Astrocyte of the hippocampus (primary cell): ENCODE results near the gene HSD3B7.

ENCODE experiments used
- DNase-seq: peaks from one replicate; pipeline ENCODE4 v3.0.0; 2011; ENCODE audit warnings: low read depth, low spot score

HSD3B7 gene

GRCh38 chr16:30956601-30957455, 28.2 kb upstream of the HSD3B7 start:
- DNase-seq, result peak; percentile 92

- DNase-seq, result peak; percentile 97
Measured at GRCh38 chr16:30957456-30958174, 27.4 kb upstream of the HSD3B7 start, which contains the start of gene SETD1A. TSS of gene SETD1A (plus strand) at chr16:30957754. CDS start at chr16:30958732, 978 bp downstream.

GRCh38 chr16:30958175-30959079, 26.6 kb upstream of the HSD3B7 start:
- DNase-seq, result peak; percentile 77

- DNase-seq, result no peak
Measured at GRCh38 chr16:30961384-30961783, 23.6 kb upstream of the HSD3B7 start.

DNA sequence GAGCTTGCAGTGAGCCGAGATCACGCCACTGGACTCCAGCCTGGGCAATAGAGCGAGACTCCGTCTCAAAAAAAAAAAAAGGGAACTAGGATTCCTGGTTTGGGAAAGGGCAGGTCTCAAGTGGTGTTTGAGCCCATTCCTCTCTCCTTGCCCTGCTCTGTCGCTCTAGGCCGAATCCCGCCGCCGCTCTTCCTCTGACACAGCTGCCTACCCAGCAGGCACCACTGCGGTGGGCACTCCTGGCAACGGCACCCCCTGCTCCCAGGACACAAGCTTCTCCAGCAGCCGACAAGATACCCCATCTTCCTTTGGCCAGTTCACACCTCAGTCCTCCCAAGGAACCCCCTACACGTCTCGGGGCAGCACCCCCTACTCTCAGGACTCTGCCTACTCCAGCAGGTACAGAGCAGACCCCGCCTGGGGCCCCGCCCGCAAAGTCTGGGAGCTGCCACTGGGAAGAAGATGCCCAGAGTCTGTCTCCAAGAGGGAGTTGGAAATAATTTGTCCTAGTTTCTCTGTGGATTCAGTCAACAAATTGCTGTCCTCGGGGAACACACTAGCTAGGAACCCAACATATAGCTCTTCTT, 21.0 kb upstream of the HSD3B7 start:
- DNase-seq, result no peak

GRCh38 chr16:30964574-30965226, 20.3 kb upstream of the HSD3B7 start:
- DNase-seq, result no peak

- DNase-seq, result no peak
Measured at GRCh38 chr16:30965436-30965835, 19.6 kb upstream of the HSD3B7 start.

DNA sequence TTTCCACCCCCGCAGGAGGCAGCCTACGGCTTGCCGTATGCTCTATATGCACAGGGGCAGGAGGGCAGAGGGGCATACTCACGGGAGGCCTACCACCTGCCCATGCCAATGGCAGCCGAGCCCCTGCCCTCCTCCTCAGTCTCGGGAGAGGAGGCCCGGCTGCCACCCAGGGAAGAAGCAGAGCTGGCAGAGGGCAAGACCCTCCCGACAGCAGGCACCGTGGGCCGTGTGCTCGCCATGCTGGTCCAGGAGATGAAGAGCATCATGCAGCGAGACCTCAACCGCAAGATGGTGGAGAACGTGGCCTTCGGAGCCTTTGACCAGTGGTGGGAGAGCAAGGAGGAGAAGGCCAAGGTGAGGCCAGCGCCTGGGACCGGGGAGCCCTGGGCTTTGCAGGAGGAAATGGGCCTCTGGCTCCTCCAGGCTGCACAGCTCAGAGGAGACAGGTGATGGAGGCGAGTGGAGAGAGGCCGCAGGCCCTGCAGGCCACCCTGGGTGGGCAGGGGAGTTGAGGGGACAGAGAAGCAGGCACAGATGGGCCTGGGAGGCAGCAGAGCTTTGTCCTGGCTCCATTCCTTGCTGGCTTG, 18.9 kb upstream of the HSD3B7 start:
- DNase-seq, result no peak

DNA sequence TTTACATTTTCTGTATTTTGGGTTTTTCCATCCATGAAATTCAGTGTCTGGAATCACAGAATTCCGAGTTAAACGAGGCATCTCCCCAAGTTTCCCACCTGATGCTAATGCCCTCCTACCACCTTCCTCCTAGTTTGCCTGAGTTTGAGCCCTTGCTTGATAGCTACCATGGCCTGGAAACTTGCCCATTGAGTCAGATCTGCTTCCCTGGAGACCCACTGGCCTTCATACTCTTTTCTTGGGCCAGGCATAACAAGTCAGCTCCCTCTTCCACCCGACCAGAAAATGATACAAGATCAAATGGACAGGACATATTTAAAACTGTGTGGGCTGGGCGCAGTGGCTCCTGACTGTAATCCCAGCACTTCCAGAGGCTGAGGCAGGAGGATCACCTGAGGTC, 17.2 kb upstream of the HSD3B7 start:
- DNase-seq, result no peak

DNA sequence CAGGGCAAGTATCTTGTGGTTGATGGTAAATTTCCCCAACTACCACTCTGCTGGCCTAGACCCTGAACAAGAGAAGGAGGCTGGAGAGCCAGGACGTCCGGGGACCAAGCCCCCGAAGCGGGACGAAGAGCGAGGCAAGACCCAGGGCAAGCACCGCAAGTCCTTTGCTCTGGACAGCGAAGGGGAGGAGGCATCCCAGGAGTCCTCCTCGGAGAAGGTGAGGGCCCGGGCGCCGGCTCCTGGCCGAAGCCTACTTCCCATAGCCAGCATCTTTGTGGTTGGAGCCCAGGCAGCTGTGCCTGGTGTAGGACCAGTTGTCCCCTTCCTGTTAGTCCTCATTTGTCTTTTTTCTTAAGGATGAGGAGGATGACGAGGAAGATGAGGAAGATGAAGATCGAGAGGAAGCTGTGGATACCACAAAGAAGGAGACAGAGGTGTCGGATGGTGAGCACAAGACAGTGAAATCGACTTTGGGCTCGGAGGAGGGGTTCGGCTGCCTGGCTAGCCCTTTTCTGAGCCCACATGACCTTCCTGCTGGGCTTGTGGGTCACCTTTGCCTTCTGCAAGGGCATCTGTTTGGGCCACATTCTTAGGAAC, 15.7 kb upstream of the HSD3B7 start:
- no peak for DNase-seq

- no peak for DNase-seq
Measured at GRCh38 chr16:30971298-30971697, 13.7 kb upstream of the HSD3B7 start.

DNA sequence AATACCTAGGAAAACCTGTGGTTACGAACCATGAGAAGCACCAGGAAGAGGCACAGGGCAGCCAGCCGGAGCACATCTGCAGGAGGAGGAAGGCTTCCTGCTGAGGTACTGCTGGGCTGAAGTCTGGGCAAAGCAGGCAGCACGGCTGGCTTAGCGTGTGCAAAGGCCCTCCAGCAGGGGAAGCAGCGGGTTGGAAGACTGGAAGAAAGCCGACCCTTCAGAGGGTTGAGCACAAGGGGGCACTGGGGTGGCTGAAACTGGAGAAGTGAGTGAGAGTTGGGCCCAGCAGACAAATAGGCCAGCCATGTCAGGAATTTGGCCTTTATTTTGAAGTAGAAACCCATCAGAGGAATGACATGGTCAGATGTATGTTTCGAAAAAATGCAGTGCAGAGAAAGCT, 12.1 kb upstream of the HSD3B7 start:
- DNase-seq, result peak; percentile 46

DNA sequence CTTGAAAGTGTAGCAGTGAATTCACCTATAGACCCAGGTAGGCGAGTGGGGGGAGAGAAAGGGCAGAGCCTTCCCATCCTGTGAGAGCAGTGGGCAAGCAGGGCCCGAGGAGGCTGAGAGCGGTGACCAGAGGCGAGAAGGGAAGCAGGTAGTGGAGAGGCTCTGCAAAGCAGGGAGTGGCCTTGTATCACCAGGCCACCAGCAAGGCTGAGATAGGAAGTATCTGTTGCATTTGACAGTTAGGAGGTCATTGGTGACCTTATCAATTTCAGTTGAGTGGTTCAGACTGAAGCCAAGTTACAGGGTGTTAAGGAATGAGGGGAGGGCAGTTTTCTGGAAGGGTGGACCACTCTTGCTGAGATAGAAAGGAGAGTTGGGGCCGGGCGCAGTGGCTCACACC, 10.7 kb upstream of the HSD3B7 start:
- no peak for DNase-seq

- DNase-seq, result no peak
Measured at GRCh38 chr16:30976486-30976885, 8.5 kb upstream of the HSD3B7 start.

DNA sequence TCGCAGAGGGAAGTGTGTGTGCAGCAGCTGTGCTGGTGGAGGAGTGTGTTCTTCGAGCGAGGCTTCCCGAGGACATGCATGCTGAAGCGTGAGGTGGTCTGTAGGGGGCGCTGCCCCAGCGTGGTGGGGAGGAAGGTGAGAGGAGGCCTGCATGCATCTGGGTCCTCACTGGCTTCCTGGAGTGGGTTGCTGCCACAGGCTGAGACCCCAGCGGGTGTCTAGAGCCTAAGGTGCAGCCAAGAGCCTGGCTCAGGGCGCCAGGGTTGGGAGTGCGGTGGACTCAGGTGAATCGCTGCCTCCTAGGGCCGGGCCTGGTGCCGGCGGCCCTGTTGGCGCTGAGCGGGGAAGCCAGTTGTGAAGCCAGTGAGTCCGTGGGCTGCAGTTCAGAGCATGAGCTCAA, 7.5 kb upstream of the HSD3B7 start:
- DNase-seq, result no peak

DNA sequence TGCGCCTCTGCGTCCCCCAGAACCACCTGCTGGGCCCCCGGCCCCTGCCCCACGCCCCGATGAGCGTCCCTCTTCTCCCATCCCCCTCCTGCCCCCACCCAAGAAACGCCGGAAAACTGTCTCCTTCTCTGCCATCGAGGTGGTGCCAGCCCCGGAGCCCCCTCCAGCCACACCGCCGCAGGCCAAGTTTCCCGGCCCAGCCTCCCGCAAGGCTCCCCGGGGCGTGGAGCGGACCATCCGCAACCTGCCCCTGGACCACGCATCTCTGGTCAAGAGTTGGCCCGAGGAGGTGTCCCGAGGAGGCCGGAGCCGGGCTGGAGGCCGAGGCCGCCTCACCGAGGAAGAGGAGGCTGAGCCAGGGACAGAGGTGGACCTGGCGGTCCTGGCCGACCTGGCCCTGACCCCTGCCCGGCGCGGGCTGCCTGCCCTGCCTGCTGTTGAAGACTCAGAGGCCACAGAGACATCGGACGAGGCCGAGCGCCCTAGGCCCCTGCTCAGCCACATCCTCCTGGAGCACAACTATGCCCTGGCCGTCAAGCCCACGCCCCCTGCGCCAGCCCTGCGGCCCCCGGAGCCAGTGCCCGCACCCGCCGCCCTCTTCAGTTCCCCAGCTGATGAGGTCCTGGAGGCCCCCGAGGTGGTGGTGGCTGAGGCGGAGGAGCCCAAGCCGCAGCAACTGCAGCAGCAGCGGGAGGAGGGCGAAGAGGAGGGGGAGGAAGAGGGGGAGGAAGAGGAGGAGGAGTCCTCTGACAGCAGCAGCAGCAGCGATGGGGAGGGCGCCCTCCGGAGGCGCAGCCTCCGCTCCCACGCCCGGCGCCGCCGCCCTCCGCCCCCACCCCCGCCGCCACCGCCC, 5.6 kb upstream of the HSD3B7 start:
- no peak for DNase-seq

- no peak for DNase-seq
Measured at GRCh38 chr16:30980023-30980371, 5.0 kb upstream of the HSD3B7 start.

- no peak for DNase-seq
Measured at GRCh38 chr16:30980434-30980833, 4.6 kb upstream of the HSD3B7 start.

DNA sequence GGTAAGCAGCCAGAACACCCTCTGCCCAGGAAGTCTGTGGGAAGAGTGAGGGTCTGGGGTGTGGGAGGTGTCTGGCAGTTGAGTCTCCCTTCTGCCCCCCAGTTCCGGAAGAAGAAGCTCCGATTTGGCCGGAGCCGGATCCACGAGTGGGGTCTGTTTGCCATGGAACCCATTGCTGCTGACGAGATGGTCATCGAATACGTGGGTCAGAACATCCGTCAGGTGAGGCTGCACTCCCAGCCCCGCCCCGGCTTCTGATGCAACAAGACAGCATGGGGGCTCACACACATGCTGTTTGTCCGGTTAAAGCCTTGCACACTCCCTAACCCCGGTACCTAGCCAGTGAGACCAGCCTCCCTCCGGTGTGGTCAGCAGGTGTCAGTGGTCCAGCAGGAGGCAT, 4.0 kb upstream of the HSD3B7 start:
- DNase-seq, result no peak
